AG20443 (cell line): ENCODE data around the gene CDH9.
"Not testable (repeated sequence)": the region's sequence is repeated elsewhere in the genome, so short reads cannot be mapped to it uniquely, and the experiment has no call there.

ENCODE experiments used
- DNase-seq: peaks from one replicate; pipeline ENCODE4 v3.0.0; 2012; ENCODE audit warnings: low spot score, mixed read lengths

CDH9 gene

DNA sequence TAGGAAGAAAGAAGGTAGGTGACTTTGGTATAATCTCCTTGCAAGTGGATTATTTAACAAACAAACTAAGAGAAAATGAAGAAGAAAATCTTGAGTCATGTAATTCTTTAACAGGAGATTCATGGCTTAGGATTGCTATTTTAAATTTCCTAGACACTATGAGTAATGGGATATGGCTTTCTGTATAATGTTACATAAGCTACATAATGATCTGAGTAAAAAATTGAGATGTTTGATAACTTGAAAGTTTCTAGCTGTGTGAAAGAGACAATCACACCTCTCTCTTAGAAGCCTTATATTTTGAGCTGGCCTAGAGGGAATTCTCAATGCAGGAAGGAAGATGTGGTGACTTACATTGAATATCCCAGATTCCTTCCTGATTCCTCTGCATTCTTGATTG lies 92.5 kb downstream of the CDH9 start:
- DNase-seq, result no peak

GRCh38 chr5:26942481-26942880 lies 95.9 kb downstream of the CDH9 start:
- DNase-seq, result no peak

DNA sequence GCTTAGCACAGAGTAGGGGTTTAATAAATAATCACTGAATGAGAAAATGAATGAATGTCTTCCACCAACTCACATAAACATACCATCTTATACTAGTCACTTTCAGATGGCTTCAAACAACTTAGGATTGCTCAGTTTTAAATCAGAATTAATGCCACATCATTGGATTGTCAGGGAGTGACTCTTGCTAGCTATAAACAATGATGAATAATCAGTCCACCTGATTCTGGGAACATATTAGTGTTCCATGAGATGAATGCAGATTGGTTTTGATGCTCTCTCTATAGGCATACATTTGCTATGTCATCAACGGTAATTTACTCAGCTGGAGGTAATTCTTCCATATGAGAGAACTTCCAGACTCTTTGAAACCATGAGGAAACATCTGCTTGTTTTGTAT lies 97.4 kb downstream of the CDH9 start:
- DNase-seq, result no peak

GRCh38 chr5:26932238-26932637 lies 106.1 kb downstream of the CDH9 start:
- DNase-seq, result no peak

DNA sequence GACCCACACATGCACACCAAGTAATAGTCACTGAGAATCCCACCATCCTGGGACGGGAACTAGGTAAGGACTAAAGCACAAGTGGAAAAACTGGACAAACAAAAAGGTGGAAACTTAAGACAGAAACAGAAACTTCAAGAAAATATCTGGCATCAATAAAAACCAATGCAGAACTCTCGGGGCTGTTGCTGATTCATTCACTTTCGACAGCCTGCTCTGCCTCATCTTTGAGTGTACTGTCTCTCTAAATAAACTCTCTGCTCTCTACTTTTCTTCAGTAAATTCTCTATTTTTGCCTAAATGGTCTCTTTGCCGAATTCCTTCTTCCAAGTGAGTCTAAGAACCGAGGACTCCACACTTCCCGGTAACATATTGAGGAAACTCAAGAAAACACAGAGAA lies 116.9 kb downstream of the CDH9 start:
- no peak for DNase-seq

GRCh38 chr5:26903469-26903868 lies 134.9 kb downstream of the CDH9 start:
- DNase-seq, result no peak

DNA sequence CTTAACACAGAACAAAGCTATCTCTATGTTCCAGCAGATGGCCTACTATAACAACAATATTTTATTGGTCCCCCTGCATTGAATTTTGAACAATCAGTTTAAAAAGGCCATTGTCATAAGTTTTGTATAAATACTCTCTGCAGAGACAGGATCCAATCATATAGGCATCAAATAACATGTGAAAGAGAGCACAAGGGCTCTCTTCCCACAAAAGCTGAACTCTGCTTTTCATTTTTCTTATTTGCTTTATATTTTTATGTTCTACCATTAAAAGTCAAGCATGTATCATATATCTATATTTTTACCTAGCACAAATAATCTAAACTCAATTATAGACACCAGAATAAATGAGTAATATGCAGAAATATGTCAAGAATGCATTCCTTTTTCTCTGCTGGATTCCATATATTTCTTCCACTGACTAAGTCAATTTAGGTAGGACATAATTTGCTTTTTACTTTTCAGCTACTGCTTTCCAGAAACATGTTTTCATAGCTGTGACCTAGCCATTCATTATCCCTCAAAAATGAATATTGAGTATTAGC lies 143.6 kb downstream of the CDH9 start:
- DNase-seq, result no peak

GRCh38 chr5:26893078-26893477 lies 145.3 kb downstream of the CDH9 start:
- no peak for DNase-seq

- no peak for DNase-seq
Measured at GRCh38 chr5:26889815-26890214, 148.6 kb downstream of the CDH9 start.

GRCh38 chr5:26884481-26884880 lies 153.9 kb downstream of the CDH9 start:
- DNase-seq, result no peak

DNA sequence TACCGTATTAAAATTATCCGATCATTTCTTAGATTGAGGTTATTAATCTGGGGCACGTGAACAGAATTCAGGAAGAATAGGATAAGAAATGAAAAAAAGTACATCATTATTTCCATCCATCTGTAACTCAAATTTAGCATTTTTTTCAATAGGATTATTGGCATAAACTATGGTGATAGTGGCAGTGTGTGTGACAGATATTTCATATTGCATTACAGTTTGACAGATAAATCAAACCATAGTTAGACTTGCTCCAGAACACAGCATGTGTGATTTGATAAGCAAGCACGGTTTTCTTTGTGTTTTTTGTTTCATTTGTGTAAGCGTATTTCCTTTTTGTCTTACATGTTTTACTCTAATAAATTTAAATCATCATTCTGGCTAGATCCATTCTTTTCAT lies 155.0 kb downstream of the CDH9 start:
- no peak for DNase-seq

- no peak for DNase-seq
Measured at GRCh38 chr5:26881901-26882300, 156.5 kb downstream of the CDH9 start.

GRCh38 chr5:26877154-26877553 lies 161.2 kb downstream of the CDH9 start:
- DNase-seq, result no peak

GRCh38 chr5:26872337-26872736 lies 166.0 kb downstream of the CDH9 start:
- DNase-seq, result no peak

DNA sequence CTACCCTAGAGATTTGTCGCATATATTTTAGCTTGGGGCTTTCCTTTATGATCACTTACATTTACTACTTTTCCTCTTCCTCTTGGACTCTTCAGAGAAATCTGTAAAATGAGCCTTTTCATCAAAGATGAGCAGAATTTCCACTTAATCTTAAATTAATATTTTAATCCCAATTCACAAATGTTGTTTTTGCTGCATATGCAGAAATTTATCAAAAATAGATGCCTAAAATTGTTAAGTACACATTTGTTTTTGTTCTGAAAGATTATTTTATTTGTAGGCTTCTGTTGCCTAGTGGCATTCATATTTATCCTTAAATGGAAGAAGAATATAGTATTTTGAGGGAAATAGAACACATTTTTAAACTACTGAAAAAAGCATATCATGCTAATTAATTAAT lies 168.6 kb downstream of the CDH9 start:
- DNase-seq, result no peak

GRCh38 chr5:26868504-26868903 lies 169.9 kb downstream of the CDH9 start:
- no peak for DNase-seq

- DNase-seq, result no peak
Measured at GRCh38 chr5:26864061-26864460, 174.3 kb downstream of the CDH9 start.

DNA sequence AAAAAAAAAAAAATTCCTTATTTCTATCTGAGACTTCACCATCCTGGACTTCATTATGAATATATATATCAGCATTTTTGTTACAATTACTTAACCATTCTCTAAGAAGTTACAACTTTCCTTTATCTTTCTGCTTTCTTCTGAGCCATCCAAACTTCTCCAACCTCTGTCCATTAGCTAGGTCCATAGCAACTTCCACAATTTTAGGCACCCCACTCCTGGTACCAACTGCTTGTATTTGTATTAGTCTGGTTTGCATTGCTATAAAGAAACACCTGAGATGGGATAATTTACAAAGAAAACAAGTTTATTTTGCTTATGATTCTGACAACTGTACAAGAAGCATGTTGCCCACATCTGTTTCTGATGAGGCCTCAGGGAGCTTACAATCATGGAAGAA lies 182.1 kb downstream of the CDH9 start:
- DNase-seq, result no peak

DNA sequence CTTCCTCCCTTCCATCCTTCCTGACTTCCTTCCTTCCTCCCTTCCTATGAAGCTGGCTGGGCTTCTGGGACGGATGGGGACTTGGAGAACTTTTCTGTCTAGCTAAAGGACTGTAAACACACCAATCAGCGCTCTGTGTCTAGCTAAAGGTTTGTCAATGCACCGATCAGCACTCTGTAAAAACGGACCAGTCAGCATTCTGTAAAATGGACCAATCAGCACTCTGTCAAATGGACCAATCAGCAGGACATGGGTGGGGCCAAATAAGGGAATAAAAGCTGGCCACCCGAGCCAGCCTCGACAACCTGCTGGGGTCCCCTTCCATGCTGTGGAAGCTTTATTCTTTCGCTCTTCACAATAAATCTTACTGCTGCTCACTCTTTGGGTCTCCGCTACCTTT lies 185.9 kb downstream of the CDH9 start:
- DNase-seq, result not testable (repeated sequence)

DNA sequence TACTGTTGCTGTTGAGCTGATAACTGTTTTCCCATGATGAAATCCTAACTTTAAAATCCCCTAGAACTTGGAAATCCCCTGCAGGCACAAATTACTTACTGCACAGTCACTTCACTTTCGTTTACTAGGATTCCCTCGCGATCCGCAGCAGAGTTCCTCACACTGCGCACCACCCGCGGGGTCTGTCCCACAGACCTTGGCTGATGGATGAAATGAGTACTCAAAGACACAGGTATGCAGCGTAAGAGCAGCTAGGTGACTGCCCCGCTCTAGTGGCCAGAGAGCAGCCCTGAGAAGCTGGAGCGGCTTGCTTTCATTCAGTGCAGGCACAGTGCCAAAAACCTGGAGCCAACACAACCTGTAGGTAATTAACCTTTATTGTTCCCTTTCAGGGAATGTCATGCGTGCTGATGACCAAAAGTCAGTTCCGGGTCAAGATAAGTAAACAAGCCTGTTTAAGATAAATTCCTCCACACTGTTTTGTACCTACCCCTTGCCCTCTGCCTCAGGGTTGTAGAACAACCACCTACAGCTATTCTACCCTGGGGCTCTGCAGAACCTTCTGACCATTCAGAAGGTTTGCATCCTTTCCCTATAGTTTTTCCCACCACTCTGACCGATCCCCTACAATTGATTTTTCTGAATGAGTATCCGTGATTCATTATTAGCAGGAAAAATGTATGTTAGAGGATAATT lies 191.2 kb downstream of the CDH9 start:
- no peak for DNase-seq

GRCh38 chr5:26843677-26844076 lies 194.7 kb downstream of the CDH9 start:
- DNase-seq, result no peak

- DNase-seq, result no peak
Measured at GRCh38 chr5:26833596-26833995, 204.8 kb downstream of the CDH9 start.
